Measurements from ENCODE around the gene TOE1. TPM values are rescaled to one million over a fixed set of nuclear protein-coding genes. Genes with fewer than 3 reads are reported as not detected.

Gene TOE1
- 9.4 and 13.1 TPM in 2 replicates for total RNA-seq

DNA sequence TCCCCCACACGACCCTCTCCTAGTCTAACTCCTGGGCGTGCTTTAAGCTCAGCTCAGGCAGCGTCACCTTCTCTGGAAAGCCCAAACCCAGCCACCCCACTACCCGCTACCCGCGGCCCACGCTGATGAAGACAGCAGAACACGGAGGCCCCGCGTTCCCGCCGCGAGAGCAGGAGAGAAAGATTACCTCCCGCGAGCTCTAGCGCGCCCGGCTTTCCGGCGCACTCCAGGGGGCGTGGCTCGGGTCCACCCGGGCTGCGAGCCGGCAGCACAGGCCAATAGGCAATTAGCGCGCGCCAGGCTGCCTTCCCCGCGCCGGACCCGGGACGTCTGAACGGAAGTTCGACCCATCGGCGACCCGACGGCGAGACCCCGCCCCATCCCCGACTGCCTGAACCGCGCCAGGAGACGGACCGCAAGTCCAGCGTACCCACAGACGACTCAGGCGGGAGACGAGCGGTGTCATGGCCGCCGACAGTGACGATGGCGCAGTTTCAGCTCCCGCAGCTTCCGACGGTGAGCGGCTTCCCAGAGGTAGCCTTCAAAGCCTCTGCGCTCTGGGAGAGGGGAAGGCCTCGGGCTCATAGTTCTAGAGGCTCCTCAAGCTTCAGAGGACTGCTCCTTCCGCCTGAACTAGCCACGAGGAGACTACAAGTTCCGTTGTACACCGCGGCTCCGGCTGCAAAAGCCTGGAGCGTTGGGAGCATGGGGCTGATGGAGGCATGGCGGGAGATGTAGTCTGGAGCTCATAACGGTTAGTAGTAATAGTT lies at the start of gene TOE1, which contains the start of gene MUTYH:
Gene TOE1, plus strand, starts transcription at position 382 of the 770 bp plus-strand sequence. Its CDS starts 83 bp downstream, at position 465.
Gene MUTYH, minus strand, starts transcription at position 652 of the 770 bp plus-strand sequence. CDS start 5,935 bp downstream, outside the sequence.

DNA sequence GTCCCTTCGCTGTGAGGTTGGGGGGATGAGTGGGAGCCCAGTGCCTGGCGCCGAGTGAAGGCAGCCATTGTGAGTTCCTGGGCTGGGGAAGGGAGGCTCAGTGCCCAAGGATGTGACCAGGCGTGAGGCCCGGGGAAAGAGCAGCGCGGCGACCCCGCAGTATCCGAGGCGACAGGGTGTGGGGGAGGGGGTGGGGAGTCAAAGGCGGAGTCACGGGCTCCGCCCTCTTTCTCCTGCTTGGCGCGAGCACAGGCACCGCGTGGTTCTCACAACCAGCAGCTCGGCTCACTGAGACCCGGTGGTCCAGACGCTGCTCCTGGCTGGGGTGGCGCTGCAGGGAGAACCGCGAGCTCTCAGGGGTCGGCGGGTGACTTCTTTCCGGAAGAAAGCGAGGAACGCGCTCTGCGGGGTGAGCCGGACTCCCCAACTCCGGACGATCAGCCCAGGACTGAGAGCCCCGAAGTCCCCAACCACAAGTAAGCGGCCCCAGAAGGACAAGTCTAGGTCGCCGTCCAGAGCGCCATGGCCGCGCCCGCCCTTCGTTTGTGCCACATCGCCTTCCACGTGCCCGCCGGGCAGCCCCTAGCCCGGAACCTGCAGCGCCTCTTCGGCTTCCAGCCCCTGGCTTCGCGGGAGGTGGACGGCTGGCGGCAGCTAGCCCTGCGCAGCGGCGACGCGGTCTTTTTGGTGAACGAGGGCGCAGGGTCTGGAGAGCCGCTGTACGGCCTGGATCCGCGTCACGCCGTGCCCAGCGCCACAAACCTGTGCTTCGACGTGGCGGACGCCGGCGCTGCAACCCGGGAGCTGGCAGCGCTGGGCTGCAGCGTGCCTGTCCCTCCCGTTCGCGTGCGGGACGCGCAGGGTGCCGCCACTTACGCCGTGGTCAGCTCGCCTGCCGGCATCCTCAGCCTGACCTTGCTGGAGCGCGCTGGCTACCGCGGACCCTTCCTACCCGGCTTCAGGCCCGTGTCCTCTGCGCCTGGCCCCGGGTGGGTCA lies 13.0 kb upstream of the TOE1 start, which contains the start of gene HPDL:
Gene HPDL, plus strand, starts transcription at position 269 of the 997 bp plus-strand sequence. Its CDS starts 254 bp downstream, at position 523.

Other genes with a start within 250 kb of the TOE1 start
- gene ZSWIM5, start 133.6 kb upstream of the TOE1 start, total RNA-seq: 0.75 and 1.1 TPM in 2 replicates
- gene HPDL, start 13.3 kb upstream of the TOE1 start, total RNA-seq: 0.19 and 0.40 TPM in 2 replicates
- 9.4 and 16.5 TPM in 2 replicates for gene MUTYH, start 270 bp downstream of the TOE1 start, total RNA-seq
- 1.6 and 2.9 TPM in 2 replicates for gene TESK2, start 151.0 kb downstream of the TOE1 start, total RNA-seq
- gene CCDC163, start 159.9 kb downstream of the TOE1 start, total RNA-seq: 0.53 and 0.56 TPM in 2 replicates
- gene MMACHC, start 160.1 kb downstream of the TOE1 start, total RNA-seq: 1.7 and 1.8 TPM in 2 replicates
- gene PRDX1, start 181.7 kb downstream of the TOE1 start, total RNA-seq: 559 and 636 TPM in 2 replicates
- gene AKR1A1, start 210.7 kb downstream of the TOE1 start, total RNA-seq: 174 and 209 TPM in 2 replicates
- 33.4 and 51.8 TPM in 2 replicates for gene NASP, start 243.9 kb downstream of the TOE1 start, total RNA-seq